A673 (cell line): ENCODE measurements around the gene PMM2. TPM values are rescaled to one million over a fixed set of nuclear protein-coding genes. Genes with fewer than 3 reads are reported as not detected.

Experiments
- BruUV-seq: library from RNA; stranded (reverse); fragments of 400-500 nt; replicated peaks from 2 replicates; lab custom pipeline; 2021; lab: Mats Ljungman, UMichigan
- CTCF ChIA-PET: fragments of 300-600 bp; sonication (Branson Sonifier 250); formaldehyde crosslinking; loops from one replicate; lab custom pipeline; 2022; ENCODE audit warnings: antibody characterized with exemption; lab: Charles Lee
- POLR2A ChIA-PET: fragments of 300-600 bp; sonication (Branson Sonifier 250); formaldehyde crosslinking; loops from one replicate; lab custom pipeline; 2022; ENCODE audit warnings: antibody characterized with exemption; ENCODE audit not compliant: low non-redundant PET; lab: Charles Lee
- DNase-seq: peaks from one replicate; pipeline ENCODE4 v3.0.0-alpha.2; 2015; ENCODE audit warnings: low spot score
- H3K27ac ChIP-seq: fragments of 200-600 bp; sonication (generic); 2 replicates; pipeline ENCODE4 v1.5.1; 2016; ENCODE audit warnings: mixed run types, low read depth, mild to moderate bottlenecking, mixed read lengths, antibody characterized with exemption, low read length; ENCODE audit not compliant: poor library complexity, severe bottlenecking
- H3K27me3 ChIP-seq: fragments of 200-600 bp; sonication (generic); replicated peaks from 2 replicates; pipeline ENCODE4 v1.6.1; 2017; ENCODE audit warnings: mixed run types, low read depth, mild to moderate bottlenecking, mixed read lengths, antibody characterized with exemption, low read length; ENCODE audit not compliant: insufficient read depth, poor library complexity
- H3K36me3 ChIP-seq: fragments of 200-600 bp; sonication (generic); 2 replicates; pipeline ENCODE4 v1.6.1; 2016; ENCODE audit warnings: mixed run types, mild to moderate bottlenecking, mixed read lengths, antibody characterized with exemption, low read length; ENCODE audit not compliant: insufficient read depth, poor library complexity, severe bottlenecking
- H3K4me1 ChIP-seq: fragments of 200-600 bp; sonication (generic); 2 replicates; pipeline ENCODE4 v1.6.1; 2017; ENCODE audit warnings: mixed run types, mild to moderate bottlenecking, mixed read lengths, antibody characterized with exemption, low read length; ENCODE audit not compliant: insufficient read depth, poor library complexity, severe bottlenecking
- H3K4me3 ChIP-seq: fragments of 200-600 bp; sonication (generic); 2 replicates; pipeline ENCODE4 v1.5.1; 2016; ENCODE audit warnings: low read depth, mixed run types, mild to moderate bottlenecking, mixed read lengths, low read length; ENCODE audit not compliant: poor library complexity, severe bottlenecking
- H3K9me3 ChIP-seq: fragments of 200-600 bp; sonication (generic); 2 replicates; pipeline ENCODE4 v1.6.1; 2016; ENCODE audit warnings: mixed run types, low read depth, mild to moderate bottlenecking, mixed read lengths, antibody characterized with exemption, low read length; ENCODE audit not compliant: poor library complexity, severe bottlenecking
- CTCF ChIP-seq: fragments of 300-800, 200-600 bp; sonication (generic); conservative IDR thresholded peaks from 2 replicates; pipeline ENCODE4 v1.5.1; 2017; ENCODE audit warnings: low read depth, mild to moderate bottlenecking, antibody characterized with exemption, low read length, moderate library complexity, mixed read lengths
- EZH2 ChIP-seq: fragments of 200-600 bp; sonication (generic); IDR thresholded peaks from 2 replicates; pipeline ENCODE4 v1.6.1; 2017; ENCODE audit warnings: borderline replicate concordance, low read depth, mild to moderate bottlenecking, mixed read lengths, antibody characterized with exemption, low read length; ENCODE audit not compliant: poor library complexity, severe bottlenecking
- intact Hi-C: fragments of 100-400 bp; cut with micrococcal nuclease; formaldehyde crosslinking; loops from one replicate; pipeline ENCODE4 v1.10.0; 2022; ENCODE audit not compliant: unreplicated experiment
- total RNA-seq: library from RNA; stranded (reverse); gene quantifications from 2 replicates; pipeline ENCODE4 v1.2.3, GENCODE V29; 2021

The PMM2 gene
- total RNA-seq, 1 experiment from 2014 or later = 54.8 TPM

GRCh38 chr16:8764525-8765250, 33.0 kb upstream of the PMM2 start:
- POLR2A ChIA-PET = no interaction called here
- TF ChIP-seq EZH2 (no peak), CTCF (no peak)
- CTCF ChIA-PET = no interaction called here
- BruUV-seq = no TSS peak
- no peak for DNase-seq
- no peaks in the 10 kb centered on the region for H3K36me3 ChIP-seq
- no peak overlapping the region for H3K4me3 ChIP-seq
- intact Hi-C loops = no loop called here
- no peaks in the 10 kb centered on the region for H3K9me3 ChIP-seq
- no peaks in the 10 kb centered on the region for H3K4me1 ChIP-seq
- no peaks in the 10 kb centered on the region for H3K27me3 ChIP-seq
- no peak overlapping the region for H3K27ac ChIP-seq

- no TSS peak for BruUV-seq
- TF ChIP-seq CTCF (no peak), EZH2 (no peak)
- ChIA-PET POLR2A (no interaction called here), CTCF (no interaction called here)
- no peak for DNase-seq
- H3K36me3 ChIP-seq = no peaks in the 10 kb centered on the region
- no peak overlapping the region for H3K27ac ChIP-seq
- intact Hi-C loops = no loop called here
- no peaks in the 10 kb centered on the region for H3K4me1 ChIP-seq
- H3K27me3 ChIP-seq = no peaks in the 10 kb centered on the region
- no peak overlapping the region for H3K4me3 ChIP-seq
- no peaks in the 10 kb centered on the region for H3K9me3 ChIP-seq
Measured at GRCh38 chr16:8767176-8767575, 30.5 kb upstream of the PMM2 start.

- H3K4me3 ChIP-seq = no peak overlapping the region
- BruUV-seq = no TSS peak
- DNase-seq = no peak
- TF ChIP-seq CTCF = no peak
- TF ChIP-seq EZH2 = no peak
- H3K4me1 ChIP-seq = no peaks in the 10 kb centered on the region
- CTCF ChIA-PET = no interaction called here
- intact Hi-C loops = no loop called here
- H3K9me3 ChIP-seq = no peaks in the 10 kb centered on the region
- no peaks in the 10 kb centered on the region for H3K27me3 ChIP-seq
- no peak overlapping the region for H3K27ac ChIP-seq
- H3K36me3 ChIP-seq = no peaks in the 10 kb centered on the region
- POLR2A ChIA-PET = no interaction called here
Measured at GRCh38 chr16:8768283-8768682, 29.4 kb upstream of the PMM2 start.
